Neural cell (in vitro differentiated cells): ENCODE results near the gene TTC23L. TPM values are rescaled to one million over a fixed set of nuclear protein-coding genes. Genes with fewer than 3 reads are reported as not detected.

ENCODE experiments used
- H2AFZ ChIP-seq: fragments of 200-600, 300-800 bp; sonication (generic), shearing (Covaris generic); 2 replicates; pipeline ENCODE4 v1.6.0; 2014; ENCODE audit warnings: low read depth, mild to moderate bottlenecking, antibody characterized with exemption, low read length, moderate library complexity
- H3F3A ChIP-seq: fragments of 200-600 bp; shearing (Covaris generic); 2 replicates; pipeline ENCODE4 v1.6.1; 2016; ENCODE audit warnings: mild to moderate bottlenecking, moderate library complexity, mixed read lengths, antibody characterized with exemption, low read length; ENCODE audit not compliant: insufficient read depth, poor library complexity, severe bottlenecking
- H3K27ac ChIP-seq: fragments of 200-600, 300-800 bp; sonication (generic), shearing (Covaris generic); 2 replicates; pipeline ENCODE4 v1.5.1; 2014; ENCODE audit warnings: mild to moderate bottlenecking, low read length, moderate library complexity
- H3K27me3 ChIP-seq: fragments of 300-800, 200-600 bp; sonication (generic), shearing (Covaris generic); 2 replicates; pipeline ENCODE4 v1.6.0; 2014; ENCODE audit warnings: mild to moderate bottlenecking, low read depth, low read length, moderate library complexity; ENCODE audit not compliant: insufficient read depth
- H3K36me3 ChIP-seq: fragments of 300-800, 200-600 bp; sonication (generic), shearing (Covaris generic); 2 replicates; pipeline ENCODE4 v1.5.1; 2014; ENCODE audit warnings: mild to moderate bottlenecking, antibody characterized with exemption, low read length, moderate library complexity; ENCODE audit not compliant: insufficient read depth
- H3K4me2 ChIP-seq: fragments of 300-800, 200-600 bp; sonication (generic), shearing (Covaris generic); 2 replicates; pipeline ENCODE4 v1.6.0; 2014; ENCODE audit warnings: mild to moderate bottlenecking, low read length
- H3K4me3 ChIP-seq: fragments of 300-800, 200-600 bp; sonication (generic), shearing (Covaris generic); 2 replicates; pipeline ENCODE4 v1.5.1; 2014; ENCODE audit warnings: mild to moderate bottlenecking, low read length, moderate library complexity
- H3K79me2 ChIP-seq: fragments of 200-600 bp; shearing (Covaris generic); replicated peaks from 2 replicates; pipeline ENCODE4 v1.6.0; 2014; ENCODE audit warnings: mild to moderate bottlenecking, low read length, moderate library complexity; ENCODE audit not compliant: insufficient read depth
- H3K9ac ChIP-seq: fragments of 300-800, 200-600 bp; sonication (generic), shearing (Covaris generic); 2 replicates; pipeline ENCODE4 v1.6.1; 2016; ENCODE audit warnings: mild to moderate bottlenecking, low read length, mixed read lengths
- H3K9me2 ChIP-seq: fragments of 200-600 bp; shearing (Covaris generic); 2 replicates; pipeline ENCODE4 v1.6.1; 2016; ENCODE audit warnings: mild to moderate bottlenecking, low read length, mixed read lengths; ENCODE audit not compliant: insufficient read depth
- H3K9me3 ChIP-seq: fragments of 200-600, 300-800 bp; sonication (generic), shearing (Covaris generic); 2 replicates; pipeline ENCODE4 v1.6.1; 2016; ENCODE audit warnings: mild to moderate bottlenecking, mixed run types, low read length, moderate library complexity, mixed read lengths
- H4K20me1 ChIP-seq: fragments of 200-600 bp; shearing (Covaris generic); 2 replicates; pipeline ENCODE4 v1.6.1; 2016; ENCODE audit warnings: mild to moderate bottlenecking, mixed run types; ENCODE audit not compliant: insufficient read depth
- CTCF ChIP-seq: fragments of 450-650 bp; IDR thresholded peaks from 2 replicates; pipeline ENCODE4 v1.5.1; 2014; ENCODE audit warnings: antibody characterized with exemption, mild to moderate bottlenecking, moderate library complexity; ENCODE audit not compliant: poor library complexity, severe bottlenecking
- EP300 ChIP-seq: fragments of 450-650 bp; conservative IDR thresholded peaks from 2 replicates; pipeline ENCODE4 v1.6.1; 2014; ENCODE audit warnings: antibody characterized with exemption, mild to moderate bottlenecking, moderate library complexity; ENCODE audit not compliant: poor library complexity, severe bottlenecking
- EZH2 ChIP-seq: fragments of 200-600, 300-800 bp; shearing (Covaris generic), sonication (generic); IDR thresholded peaks from 2 replicates; pipeline ENCODE4 v1.6.1; 2014; ENCODE audit warnings: antibody characterized with exemption, low read length, borderline replicate concordance, mild to moderate bottlenecking; ENCODE audit not compliant: insufficient read depth, poor library complexity, severe bottlenecking
- MXI1 ChIP-seq: fragments of 450-650 bp; conservative IDR thresholded peaks from 2 replicates; pipeline ENCODE4 v1.6.1; 2014; ENCODE audit warnings: antibody characterized with exemption, mild to moderate bottlenecking; ENCODE audit not compliant: poor library complexity, severe bottlenecking
- POLR2AphosphoS5 ChIP-seq: IDR thresholded peaks from 2 replicates; pipeline ENCODE4 v1.6.1; 2012
- RAD21 ChIP-seq: fragments of 450-650 bp; conservative IDR thresholded peaks from 2 replicates; pipeline ENCODE4 v1.6.1; 2014; ENCODE audit warnings: antibody characterized with exemption, mild to moderate bottlenecking, moderate library complexity
- SMC3 ChIP-seq: fragments of 450-650 bp; conservative IDR thresholded peaks from 2 replicates; pipeline ENCODE4 v1.6.1; 2014; ENCODE audit warnings: antibody characterized with exemption, mild to moderate bottlenecking, moderate library complexity; ENCODE audit not compliant: poor library complexity
- TAF1 ChIP-seq: IDR thresholded peaks from 2 replicates; pipeline ENCODE4 v1.6.1; 2012; ENCODE audit warnings: low read depth
- polyA plus RNA-seq: library from polyadenylated mRNA; depleted of rRNA; stranded (reverse); fragments of >200 nt; gene quantifications from 2 replicates; pipeline ENCODE4 v1.2.3, GENCODE V29; 2014
- TF ChIP-seq, protein P1 (sequence below): IDR thresholded peaks from 2 replicates; pipeline ENCODE4 v1.6.1; 2012; ENCODE audit warnings: borderline replicate concordance

Gene TTC23L
- polyA plus RNA-seq, 1 donor from 2014 or later, result 8.3 TPM

GRCh38 chr5:34891981-34892380, 53.0 kb downstream of the TTC23L start:
- no peak overlapping the region for H3K9ac ChIP-seq
- no peak overlapping the region for H3K4me2 ChIP-seq
- H4K20me1 ChIP-seq, result no peaks in the 10 kb centered on the region
- H3K79me2 ChIP-seq, result no peaks in the 10 kb centered on the region
- TF ChIP-seq SMC3 (no peak), TAF1 (no peak), MXI1 (no peak), EZH2 (no peak), EP300 (no peak), POLR2AphosphoS5 (no peak), CTCF (no peak)
- TF ChIP-seq, protein P1, sequence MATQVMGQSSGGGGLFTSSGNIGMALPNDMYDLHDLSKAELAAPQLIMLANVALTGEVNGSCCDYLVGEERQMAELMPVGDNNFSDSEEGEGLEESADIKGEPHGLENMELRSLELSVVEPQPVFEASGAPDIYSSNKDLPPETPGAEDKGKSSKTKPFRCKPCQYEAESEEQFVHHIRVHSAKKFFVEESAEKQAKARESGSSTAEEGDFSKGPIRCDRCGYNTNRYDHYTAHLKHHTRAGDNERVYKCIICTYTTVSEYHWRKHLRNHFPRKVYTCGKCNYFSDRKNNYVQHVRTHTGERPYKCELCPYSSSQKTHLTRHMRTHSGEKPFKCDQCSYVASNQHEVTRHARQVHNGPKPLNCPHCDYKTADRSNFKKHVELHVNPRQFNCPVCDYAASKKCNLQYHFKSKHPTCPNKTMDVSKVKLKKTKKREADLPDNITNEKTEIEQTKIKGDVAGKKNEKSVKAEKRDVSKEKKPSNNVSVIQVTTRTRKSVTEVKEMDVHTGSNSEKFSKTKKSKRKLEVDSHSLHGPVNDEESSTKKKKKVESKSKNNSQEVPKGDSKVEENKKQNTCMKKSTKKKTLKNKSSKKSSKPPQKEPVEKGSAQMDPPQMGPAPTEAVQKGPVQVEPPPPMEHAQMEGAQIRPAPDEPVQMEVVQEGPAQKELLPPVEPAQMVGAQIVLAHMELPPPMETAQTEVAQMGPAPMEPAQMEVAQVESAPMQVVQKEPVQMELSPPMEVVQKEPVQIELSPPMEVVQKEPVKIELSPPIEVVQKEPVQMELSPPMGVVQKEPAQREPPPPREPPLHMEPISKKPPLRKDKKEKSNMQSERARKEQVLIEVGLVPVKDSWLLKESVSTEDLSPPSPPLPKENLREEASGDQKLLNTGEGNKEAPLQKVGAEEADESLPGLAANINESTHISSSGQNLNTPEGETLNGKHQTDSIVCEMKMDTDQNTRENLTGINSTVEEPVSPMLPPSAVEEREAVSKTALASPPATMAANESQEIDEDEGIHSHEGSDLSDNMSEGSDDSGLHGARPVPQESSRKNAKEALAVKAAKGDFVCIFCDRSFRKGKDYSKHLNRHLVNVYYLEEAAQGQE, result no peak
- H3K27me3 ChIP-seq, result no peaks in the 10 kb centered on the region
- no peak overlapping the region for H2AFZ ChIP-seq
- no peak overlapping the region for H3K27ac ChIP-seq
- H3K4me3 ChIP-seq, result no peak overlapping the region
- H3K9me3 ChIP-seq, result no peaks in the 10 kb centered on the region
- no peaks in the 10 kb centered on the region for H3F3A ChIP-seq
- no peaks in the 10 kb centered on the region for H3K9me2 ChIP-seq
- H3K36me3 ChIP-seq, result no peaks in the 10 kb centered on the region

DNA sequence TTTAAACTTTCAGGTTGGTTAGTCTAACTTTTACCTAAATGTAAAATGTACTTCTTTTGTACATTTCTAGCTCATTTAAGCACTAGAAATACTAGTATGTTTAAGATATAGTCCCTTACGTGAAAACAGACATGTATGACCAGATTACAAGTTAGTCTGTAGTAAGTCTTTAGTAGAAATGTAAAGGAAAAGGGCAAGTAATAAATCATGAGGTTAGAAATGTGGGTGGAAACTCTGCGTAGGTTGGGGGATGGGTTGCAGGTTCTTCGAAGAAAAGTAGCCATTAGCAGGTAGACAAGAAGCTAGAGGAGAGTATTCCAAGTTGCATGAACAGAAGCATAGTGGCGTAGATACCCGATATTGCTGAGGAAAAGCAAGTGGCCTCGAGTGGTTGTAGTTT, 53.5 kb downstream of the TTC23L start:
- Histone ChIP-seq H4K20me1 (no peaks in the 10 kb centered on the region), H3F3A (no peaks in the 10 kb centered on the region), H3K4me3 (no peak overlapping the region), H3K4me2 (no peak overlapping the region), H3K9me3 (no peaks in the 10 kb centered on the region), H2AFZ (no peak overlapping the region), H3K9me2 (no peaks in the 10 kb centered on the region), H3K9ac (no peak overlapping the region), H3K27ac (no peak overlapping the region), H3K36me3 (no peaks in the 10 kb centered on the region), H3K27me3 (no peaks in the 10 kb centered on the region), H3K79me2 (no peaks in the 10 kb centered on the region)
- TF ChIP-seq MXI1, result no peak
- no peak for TF ChIP-seq POLR2AphosphoS5
- TF ChIP-seq, protein P1, result no peak
- TF ChIP-seq RAD21, result no peak
- TF ChIP-seq EP300, result no peak
